Measurements from ENCODE around the gene CXXC1.
A peak's percentile ranks its signal among the peaks of the same experiment; 100 is the strongest.
"Not testable (repeated sequence)": the region's sequence is repeated elsewhere in the genome, so short reads cannot be mapped to it uniquely, and the experiment has no call there.

Gene CXXC1

DNA sequence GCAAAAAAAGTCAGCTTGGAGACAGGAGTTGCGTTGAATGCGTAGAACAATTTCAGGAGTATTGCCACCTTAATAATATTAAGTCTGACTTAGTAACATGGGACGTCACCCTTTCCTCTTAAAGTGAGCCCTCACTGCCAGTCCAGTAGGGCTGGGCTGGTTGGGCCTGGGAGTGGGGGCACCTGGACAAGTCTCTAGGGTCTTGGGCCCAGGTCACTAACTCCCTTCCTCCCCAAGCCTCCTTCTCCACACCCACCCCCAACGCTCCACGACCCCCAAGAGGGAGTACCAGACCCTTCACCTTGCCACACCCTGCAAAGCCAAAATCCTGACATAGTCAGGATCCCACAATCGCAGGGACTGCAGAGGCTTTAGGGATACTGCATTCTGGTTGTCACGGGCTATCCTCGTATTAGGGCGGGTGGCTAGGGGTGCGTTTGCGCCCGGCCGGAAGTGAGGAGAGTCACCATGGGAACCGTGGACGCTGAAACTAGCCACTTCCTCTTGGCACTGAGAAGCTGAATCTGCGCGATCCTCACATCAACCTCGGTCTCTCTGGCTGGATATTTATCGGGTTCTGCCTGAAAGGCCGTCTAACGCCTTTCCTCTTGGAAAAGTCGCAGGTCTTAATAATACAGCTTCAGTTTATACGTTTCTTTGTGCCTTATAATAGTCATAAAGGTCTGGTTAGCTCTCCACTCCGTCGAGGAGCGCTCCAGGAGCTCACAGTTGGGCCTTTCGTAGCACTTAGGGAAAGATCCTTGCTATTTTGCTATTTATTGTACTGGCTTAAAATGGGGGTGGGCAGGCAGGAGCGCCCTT lies 10.3 kb upstream of the CXXC1 start:
- DNase-seq = peak; percentile 80

DNA sequence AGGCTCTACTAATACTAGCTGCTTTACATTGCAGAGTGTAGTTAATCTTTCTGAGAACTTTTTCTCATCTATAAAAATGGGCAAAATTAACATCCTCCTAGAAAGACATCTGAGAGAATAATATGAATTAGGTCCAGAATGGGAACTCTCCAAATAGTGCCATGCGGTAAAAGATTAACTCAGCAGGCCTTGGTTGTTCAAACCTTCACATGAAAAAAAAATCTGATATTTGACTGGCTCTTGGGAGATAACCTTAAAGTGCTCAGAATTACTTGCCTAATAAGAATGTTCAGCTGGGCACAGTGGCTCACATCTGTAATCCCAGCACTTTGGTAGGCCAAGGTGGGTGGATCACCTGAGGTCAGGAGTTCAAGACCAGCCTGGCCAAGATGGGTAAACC lies 5.5 kb upstream of the CXXC1 start:
- no peak for DNase-seq

DNA sequence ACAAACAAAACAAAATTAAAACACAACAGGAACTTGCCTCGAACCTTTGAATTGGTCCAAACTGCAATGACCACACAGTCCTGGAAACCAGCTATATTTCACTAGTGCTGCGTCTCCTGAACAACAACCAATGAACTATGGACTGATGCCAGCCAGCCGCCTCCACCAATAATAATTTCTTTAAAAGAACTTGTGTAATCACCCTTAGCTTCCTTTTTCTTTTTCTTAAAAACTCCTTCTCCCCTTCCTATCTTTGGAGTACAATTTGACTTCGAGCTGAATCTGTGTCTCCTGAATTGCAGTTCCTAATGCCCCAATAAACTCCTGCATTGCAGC lies 1.6 kb upstream of the CXXC1 start:
- no peak for DNase-seq

DNA sequence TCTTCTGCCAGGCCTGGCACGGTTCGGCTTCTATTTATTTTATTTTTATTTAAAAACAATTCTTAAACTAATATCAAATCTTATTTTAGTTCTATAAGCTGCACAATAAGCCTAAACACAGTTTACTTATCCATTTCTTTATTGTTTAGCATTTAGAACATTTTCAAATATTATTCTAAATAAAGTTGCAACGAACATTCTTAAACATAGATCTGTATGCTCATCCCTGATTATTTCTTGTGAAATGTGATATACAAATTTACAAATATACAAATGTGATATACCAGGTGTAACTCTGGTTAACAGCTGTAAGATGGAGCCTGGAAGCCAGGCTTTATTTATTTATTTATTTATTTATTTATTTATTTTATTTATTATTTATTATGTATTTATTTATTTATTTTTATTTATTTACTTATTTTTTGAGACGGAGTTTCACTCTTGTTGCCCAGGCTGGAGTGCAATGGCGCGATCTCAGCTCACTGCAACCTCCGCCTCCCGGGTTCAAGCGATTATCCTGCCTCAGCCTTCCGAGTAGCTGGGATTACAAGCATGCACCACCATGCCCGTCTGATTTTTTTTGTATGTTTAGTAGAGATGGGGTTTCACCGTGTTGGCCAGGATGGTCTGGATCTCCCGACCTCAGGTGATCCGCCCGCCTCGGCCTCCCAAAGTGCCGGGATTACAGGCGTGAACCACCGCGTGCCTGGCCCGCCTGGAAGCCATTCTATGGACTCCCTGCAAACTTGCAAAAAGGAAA lies 1.0 kb upstream of the CXXC1 start:
- DNase-seq = not testable (repeated sequence)

DNA sequence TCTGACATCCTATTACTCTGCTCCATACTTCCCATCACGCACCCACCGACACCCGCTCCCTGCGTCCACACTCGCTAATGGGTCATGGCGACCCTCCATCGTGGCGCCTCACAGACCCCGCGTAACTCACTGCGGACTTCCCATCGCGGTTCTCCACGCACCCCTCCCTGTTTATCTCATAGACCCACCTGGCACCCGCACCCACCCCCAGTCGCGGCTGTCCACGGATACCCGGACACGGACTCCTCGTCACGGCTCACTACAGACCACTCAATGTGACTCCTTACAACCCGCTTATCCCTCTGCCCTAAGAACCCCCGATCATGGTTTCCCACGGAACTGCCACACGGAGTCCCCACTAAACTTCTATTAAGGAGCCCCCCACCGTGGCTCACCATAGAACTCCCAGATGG lies 458 bp downstream of the CXXC1 start:
- no peak for DNase-seq

DNA sequence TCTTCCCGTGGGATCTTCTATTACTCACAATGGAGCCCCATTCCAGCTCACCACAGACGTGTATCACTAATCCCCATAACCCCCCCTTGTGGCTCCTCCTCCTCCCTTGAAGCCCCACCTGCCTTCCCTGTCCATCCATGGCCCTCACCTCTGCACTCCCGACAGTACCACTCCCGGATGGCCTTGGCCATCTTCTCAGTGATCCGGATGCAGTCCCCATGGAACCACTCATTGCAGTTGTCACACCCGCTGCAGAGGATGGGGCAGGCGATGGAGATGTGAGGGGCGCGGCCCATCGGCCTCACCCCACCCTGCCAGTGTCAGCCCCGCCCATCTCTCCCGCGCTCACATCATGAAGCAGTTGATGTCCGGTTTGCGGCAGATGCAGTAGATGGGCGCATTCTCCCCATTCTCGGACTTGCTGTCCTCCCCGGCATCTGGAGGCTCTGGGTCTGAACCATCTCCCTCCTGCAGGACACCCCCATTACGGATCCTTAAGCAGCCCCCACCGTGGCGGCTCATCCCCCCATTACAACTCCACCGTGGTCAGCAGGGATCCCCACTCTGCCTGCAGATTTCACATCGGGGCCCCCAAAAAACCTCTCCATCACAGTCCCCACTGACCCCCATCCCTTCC lies 983 bp downstream of the CXXC1 start:
- DNase-seq = peak; percentile 59

DNA sequence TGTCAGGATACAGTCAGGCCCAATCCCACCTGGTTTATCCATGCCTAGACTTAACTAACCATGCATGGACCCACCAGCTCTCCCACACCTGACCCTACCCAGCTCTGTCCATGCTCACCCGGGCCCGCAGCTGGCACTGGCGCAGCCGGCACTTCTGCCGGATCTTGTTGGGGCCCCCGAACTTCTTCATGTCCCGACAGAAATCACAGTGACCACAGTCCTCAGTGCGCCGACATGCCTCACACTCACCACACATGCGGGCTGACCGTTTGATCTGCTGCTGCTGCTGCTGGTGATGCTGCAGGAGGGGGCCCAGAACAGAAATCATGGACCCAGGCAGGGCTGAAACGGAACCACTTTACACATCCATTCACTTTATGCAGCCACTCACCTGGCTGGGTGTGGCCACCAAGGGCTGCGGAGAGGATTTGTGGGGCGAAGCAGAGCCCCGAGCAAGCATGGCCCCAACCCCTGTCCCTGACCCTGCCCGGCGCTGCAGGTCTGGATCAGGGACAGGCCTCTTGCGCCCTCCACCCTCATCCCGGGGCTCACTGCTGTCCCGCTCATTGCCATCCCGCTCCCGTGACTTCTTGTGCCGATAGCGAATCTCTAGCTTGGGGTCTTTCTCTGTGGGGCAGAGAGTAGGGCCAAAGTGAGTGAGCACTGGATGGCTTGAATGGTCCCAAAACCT lies 1.7 kb downstream of the CXXC1 start:
- DNase-seq = no peak

DNA sequence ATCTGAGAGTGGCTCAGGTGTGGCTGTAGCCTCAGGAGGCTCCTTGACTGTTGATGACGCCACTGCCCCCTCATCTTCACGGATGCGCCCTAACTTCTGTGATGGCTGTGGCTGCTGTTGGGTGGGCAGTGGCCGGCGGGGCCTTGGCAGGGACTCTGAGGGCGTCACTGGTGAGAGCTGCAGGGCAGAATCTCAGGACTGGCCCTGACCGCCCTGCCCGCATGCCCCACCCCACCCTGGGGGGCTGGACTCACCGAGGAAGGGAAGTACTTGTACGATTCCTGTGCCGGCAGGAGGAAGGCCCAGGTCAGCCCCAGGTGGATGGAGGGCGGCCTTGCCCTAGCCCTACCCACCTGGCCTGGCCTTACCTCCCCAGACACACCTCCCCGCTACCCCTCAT lies 2.4 kb downstream of the CXXC1 start:
- no peak for DNase-seq

DNA sequence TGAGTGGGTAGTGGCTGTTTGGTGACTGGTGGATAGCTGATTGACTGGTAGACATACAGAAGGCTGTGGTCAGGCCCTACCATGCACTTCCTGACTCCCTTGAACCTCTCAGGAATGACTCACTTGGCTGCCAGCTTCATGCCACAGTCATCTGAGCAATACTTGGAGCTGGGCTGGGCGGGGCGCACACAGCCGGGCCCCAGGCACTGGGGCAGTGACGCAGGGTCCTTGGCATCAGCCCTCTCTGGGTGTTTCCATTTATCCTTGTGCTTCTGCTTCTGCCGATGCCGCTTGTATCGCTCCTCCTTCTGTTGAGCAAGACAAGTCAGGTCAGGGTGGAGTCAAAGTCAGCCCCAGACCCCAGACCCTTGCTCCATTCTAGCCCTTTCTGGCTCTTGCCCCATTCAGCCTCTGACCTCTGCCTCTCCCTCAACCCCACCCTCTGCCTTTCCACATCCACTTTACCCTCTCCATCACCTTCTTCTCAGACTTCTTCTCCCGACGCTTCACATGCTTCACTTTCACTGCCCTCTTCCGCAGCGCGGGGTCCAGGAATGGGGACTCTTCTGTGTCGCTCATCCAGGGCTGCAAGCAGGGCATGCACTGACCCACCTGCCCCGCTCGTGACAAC lies 3.1 kb downstream of the CXXC1 start:
- peak; percentile 25 for DNase-seq

DNA sequence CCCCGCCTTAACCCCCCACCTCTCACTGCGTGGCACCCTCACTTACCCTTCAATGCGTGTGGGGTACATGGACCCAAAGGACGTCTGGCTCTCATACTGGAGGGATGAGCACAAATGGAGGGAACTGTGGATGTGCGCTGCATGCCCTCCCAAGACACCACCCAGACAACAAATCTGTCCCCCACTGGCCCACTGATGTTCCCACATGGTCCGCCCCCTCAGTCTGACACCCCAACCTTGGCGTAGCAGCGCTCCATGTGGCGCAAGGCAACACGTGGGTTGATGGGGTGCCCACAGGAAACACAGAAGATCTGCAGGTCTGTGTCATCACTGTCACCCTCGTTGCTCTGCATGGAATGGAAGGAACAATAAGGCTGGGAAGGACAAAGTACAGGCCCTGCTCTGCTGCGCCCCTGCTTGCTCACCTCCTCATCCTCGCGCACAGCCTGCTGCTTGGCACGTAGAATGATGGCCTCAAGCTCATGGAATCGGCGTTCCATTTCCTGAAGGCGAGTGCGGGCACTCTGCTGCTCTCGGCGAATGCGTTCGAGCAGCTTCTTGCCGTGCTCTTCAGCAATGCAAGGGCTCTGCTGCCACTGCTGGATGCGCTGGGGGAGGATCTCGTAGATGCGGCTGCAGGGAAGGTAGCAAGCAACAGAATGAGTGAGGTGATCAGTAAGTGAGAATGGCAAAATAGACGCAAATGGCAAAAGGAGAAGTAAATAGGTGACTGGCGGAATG lies 3.9 kb downstream of the CXXC1 start:
- no peak for DNase-seq

DNA sequence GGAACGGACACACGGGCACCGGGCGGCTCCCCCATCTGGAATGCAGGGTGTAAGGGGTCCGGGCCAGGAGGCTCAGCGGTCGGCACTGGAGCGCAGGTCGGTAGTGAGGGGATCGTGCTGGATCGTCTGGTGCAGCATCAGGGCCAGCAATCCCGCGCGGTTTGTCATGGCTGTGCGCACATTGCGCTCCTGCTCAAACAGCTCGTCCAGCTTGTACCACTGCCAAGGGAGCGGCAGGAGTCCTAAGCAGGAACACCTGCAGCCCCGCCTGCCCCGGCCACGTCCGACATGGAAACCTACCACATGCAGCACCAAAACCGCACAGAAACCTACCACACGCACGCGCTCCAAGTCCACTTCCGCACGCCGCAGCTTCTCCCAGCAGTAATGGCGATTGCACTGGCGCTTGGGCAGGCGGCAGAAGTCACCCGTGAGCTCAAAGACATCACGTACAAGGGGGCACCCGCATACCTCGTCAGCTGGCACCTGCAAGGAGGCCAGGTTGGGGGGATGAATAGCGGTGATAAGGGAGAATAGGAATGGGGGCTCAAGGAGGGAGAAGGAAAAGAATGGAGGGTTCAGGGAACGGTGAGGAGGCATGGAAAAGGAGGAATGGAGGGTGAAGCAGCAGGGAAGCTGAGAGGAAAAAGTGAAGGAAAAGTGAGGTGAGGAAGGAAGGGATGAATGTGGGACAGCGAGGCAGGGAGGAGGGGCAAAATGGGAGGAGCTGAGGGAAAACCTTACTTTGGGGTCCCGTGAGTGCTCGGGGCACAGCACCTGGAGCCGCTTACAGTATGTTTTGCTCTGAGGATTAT lies 4.8 kb downstream of the CXXC1 start:
- DNase-seq = no peak

DNA sequence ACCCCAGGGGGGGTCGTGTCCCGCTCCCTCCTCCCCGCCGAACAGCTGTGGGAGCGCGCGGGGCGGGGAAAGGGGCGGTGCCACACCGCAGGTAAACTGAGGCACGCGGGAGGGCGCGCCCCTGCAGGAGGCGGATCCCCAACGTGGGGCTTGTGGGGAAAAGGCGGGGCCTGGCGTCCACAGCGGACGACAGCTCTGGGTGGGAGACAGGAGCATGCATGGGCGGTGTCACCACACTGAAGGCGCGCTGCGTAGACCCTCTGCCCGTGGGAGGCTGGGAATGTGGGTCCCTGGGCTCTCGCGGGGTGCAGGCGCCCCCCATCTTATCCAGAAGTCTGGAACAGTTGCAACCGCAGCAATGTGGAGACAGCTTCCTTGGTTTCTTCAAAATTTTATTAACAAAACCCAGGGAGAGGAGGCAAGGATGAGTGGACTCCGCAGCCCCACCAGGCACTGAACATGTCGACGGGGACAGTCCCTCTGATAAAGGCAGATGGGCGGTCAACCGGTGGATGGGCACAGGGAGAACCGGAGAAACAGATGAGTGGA lies 5.4 kb downstream of the CXXC1 start:
- DNase-seq = no peak

DNA sequence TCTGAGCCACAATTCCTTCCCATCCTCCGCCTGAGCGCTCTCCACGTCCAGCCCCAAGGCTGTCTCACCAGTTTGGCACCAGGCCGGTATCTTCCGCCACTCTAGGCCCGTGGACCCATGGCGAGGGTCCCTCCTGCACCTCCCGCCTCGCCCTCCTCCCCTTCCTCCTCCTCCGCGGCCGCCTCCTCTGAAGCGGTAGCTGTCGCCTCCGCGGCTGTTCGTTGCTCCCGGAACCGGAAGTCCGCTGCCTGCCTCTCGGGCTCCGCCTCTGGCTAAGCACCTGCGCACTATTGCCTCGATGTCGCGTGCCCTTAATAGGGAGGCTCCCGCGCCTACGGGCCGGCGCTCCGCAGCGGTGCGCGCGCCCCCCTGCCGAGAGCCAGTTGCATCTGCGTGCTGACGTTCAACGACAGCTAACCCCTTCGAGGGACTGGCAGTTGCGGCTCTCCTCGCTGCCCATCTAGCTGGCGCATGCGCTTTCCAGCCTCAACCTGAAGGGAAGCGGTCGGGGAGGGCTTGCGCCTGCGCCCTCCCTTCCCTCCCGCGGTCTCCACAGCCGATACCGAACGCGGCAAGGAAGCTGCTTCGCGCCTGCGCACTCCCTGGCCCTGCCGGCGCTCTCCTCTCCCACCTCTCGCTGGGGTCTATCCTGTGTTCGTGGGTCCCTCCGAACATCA lies 6.1 kb downstream of the CXXC1 start, which contains the start of gene MBD1:
MBD1 (minus strand) TSS at position 229 of the 677 bp plus-strand sequence. CDS start 1,531 bp downstream, outside the sequence.
- DNase-seq = peak; percentile 97

DNA sequence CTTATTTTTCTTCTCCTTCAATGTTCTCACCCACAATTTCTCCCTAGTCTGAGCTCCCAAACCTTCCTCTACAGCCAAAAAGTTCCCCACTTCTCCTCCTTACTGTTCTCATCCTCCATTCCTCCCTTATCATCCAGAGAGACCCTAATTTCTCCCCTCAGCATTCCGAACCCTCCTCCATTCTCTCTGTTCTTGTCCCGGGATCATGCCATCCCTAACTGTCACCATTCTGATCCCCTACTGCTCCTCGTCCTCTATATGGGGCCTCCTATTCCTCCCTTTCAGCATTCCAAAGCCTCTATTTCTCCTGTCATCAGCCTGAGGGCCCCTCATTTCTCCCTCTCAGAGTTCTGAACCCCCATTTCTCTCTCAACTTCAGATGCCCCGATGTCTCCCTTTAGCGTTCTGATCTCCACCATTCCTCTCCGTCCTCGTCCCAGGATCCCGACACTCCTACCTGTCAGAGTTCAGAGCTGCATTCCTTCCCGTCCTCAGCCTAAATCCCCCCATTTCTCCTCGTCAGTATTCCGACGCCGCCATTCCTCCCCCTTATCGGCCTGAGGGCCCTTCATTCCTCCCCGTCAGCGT lies 6.7 kb downstream of the CXXC1 start:
- no peak for DNase-seq

DNA sequence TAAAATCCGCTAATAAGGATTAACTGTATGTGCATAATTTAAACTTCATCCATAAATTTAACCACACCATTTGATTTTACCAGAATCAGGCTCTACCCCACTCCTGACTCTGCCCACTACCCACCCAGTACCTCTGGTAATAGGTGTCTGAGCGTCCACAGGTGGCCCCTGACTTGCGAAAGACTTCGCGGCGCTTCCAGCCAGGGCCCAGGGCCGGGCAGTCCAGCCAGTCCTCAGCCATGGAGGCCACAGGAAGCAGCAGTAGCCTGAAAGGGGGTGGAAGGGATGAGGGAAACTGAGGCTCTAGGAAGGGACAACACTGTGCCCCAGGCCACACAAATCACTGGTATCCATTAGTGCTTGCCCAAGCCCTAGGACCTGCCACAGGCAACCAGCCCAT lies 7.7 kb downstream of the CXXC1 start:
- DNase-seq = no peak

DNA sequence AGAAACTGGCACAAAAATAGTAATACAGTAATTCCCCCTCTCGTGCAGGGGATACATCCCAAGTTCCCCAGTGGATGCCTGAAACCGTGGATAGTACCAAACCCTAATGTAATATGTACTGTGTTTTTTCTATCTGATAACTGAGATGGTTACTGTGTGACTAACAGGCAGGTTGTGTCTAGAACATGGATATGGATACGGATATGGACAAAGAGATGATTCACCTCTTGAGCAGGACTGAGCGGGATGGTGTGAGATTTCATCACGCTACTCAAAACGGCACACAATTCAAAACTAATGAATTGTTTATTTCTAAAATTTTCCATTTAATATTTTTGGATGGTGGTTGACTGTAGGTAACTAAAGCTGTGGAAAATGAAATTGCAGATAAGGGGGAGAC lies 9.6 kb downstream of the CXXC1 start:
- no peak for DNase-seq

DNA sequence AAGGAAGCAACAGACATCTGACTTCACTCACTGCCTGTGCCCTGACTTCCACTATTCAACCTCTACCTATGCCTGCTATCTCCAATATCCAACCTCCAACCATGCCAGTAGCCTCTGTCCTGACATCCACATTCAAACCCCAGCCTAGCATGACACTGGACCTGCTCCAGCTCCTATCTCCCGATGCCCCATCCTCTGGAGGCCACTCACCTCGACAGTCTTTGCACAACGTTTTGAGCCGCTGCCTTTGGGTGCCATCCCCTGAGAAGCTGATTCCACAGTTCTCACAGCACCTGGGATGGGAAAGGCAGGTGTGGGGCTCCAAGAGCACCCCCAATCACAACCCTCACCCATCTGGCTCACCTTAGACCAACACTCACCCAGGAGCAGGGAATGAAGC lies 11.0 kb downstream of the CXXC1 start:
- DNase-seq = no peak

DNA sequence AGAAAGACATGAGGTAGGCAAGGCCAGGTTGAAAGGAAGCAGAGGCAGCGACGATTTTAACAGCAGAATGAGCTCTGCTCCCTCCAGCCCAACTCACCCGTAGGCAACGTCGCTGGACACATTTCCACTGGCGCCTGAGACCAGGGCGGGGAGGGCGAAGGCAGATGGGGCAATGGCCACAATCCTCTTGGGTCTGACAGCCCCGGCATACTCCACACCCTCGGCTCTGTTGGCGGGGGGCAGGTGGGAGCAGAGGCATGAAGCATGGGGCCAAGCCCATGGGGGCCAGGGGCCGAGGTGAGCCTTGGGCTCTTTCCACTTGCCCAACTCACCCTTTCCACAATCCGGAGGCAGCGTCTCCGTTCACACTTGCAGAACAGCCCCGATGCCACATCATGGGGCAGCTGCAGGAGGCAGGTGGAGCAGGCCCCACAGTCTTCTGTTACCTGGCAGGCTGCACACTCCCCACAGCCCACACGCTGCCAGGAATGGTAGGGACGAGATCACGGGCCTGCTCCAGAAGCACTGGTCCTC lies 11.9 kb downstream of the CXXC1 start:
- no peak for DNase-seq

DNA sequence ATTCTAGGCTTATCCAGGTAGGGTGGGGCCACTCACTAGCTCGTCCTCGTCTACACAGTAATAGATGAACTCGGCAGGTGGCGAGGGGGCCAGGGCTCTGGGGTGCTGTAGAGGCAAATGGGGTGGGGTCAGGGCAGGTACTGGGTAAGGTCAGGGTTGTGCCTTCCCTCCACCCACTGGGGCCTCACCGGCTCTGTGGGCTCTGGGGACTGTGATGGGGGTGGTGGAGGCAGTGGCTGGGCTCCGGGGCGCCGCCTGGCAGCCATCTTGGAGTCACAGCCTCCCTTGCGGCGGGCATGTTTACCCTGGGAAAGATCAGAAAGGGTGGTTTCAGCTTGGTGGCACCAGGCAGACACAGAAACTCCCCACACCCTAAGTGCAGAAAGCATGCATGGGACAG lies 12.6 kb downstream of the CXXC1 start:
- DNase-seq = no peak

DNA sequence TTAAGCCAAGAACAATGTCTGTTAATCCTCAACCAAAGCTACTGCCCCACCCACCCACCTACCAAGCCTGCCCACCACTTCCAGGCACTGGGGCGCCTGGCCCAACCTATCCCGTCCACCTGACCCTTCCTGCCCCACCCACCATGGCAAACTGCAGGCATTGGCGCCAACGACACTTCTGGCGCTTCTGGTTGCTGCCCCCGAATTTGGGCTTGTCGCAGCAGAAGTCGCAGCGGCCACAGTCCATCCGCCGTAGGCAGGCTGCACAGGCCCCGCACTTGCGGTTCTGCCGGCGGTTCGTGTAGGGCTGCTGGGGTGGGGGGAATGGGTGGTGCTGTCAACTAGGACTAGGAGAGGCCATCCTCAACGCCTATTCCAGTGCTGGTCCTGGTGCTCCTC lies 13.4 kb downstream of the CXXC1 start:
- DNase-seq = no peak

Data from activated CD4-positive, alpha-beta T cell treated with anti-CD3 and anti-CD28 coated beads, Interleukin-2, Interleukin-6, amounts not matched to agents 100 ng/mL and 50 ng/mL, durations not matched to agents 16 hours and 8 hours (primary cell).